ENCODE data around the gene TCF15.

TCF15 gene

GRCh38 chr20:576156-576555 is 34.0 kb downstream of the TCF15 start:
- no peak for FAIRE-seq

DNA sequence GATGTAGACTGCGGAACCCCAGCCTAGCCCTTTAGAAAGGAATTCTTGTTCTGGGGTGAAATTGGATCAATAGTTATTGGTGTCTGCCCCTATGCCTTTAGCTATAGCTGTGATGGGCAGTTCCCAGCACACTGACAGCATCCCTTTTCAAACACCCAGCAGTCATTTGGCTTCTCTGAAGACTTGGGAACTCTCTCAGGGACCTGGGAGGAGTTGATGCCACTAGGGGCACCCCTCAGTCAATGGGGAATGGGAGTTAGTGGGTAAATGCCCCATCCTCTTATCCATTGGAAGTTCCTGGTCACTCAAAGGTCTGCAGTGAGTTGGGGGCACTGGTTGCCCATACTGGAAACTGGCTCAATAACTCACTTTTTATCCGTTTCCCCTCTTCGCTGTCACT is 34.9 kb downstream of the TCF15 start:
- no peak for FAIRE-seq

- FAIRE-seq: no peak
These were observed 35.7 kb downstream of the TCF15 start for GRCh38 chr20:574297-574942.

GRCh38 chr20:573414-574296 is 36.5 kb downstream of the TCF15 start:
- no peak for FAIRE-seq

GRCh38 chr20:572727-573126 is 37.4 kb downstream of the TCF15 start:
- FAIRE-seq: no peak

DNA sequence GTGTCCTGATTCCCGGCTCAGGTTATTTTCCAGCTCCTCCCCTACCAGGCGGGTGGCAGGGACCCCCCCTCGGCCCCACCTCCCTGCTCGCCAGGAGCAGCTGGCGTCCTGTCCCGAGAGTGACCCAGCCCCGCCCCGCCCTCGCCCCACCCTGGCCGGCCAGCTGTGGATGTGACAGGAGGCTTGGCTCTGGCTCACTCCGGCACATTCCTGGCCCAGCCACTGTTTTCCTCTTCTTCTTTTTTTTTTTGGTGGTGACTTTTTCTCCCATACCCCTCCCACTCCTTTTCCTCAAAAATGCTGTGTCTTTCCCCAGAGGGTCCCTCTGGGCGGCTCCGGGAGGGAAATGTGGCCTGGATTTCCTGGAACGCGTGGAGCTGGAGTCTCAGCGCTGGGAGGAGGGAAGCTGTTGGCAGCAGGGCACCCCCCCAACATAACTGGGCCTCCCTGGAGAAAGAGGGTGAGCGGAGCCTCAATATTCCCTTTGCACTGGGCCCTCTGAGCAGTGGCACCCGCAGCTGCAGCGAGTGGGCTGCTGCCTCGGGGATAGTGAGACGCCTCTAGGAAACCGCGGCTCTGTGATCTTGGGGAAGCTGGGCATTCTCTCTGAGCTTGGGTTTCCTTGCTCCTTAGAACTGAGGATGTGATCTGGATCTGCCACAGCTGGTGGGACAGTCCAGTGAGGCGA is 38.2 kb downstream of the TCF15 start:
- FAIRE-seq: no peak

DNA sequence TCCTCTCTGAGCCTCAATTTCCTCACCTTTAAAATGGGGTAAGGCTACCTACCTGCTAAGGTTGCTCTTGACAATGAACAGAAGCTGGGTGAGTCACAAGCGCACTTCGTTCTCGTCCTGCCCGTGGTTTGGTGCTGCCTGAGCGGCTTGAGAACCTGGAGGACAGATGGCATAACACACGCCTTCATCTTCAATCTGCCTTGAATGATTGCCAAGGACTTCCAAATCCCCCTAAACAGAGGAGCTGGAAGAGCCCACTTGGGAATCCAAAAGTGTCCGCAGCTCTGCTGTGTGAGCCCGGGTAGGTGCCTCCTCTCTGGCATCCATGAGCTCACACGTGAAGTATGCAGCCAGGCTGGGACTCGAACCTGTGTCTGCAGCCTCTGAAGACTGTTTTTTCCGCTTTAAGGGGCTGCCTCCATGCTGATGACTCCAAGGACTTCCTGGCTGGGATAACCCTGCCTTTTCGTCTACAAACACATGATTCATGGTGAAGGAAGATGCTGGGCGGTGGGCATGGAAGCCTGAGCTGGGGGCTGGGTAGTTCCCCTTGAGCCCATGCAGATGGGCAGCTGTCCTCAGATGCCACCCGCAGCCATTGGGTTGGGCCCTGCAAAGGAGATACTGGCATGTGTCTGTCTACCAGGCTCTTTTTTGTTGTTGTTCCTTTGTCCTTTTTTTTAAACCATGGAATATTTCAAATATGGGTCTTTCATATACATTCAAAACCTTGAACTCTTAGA is 41.3 kb downstream of the TCF15 start:
- no peak for FAIRE-seq

- FAIRE-seq: no peak
These were observed 41.9 kb downstream of the TCF15 start for GRCh38 chr20:568097-568652.

DNA sequence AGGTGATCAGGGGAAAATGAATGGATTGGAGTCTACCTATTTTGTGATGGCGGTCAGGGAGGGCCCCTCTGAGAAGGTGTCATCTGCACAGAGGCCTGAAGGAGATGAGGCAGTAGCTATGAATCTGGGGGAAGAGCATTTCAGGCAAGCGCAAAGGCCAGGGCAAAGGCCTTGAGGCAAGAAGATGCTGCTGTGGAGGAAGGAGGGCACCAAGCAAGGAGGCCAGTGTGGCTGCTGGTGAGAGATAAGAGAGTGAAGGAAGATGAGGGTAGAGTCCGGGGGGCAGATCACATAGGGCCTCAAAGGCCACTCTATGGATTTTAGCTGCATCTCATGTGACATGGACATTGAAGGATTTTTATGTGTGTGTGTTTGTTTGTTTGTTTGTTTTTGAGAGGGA is 45.9 kb downstream of the TCF15 start:
- no peak for FAIRE-seq

DNA sequence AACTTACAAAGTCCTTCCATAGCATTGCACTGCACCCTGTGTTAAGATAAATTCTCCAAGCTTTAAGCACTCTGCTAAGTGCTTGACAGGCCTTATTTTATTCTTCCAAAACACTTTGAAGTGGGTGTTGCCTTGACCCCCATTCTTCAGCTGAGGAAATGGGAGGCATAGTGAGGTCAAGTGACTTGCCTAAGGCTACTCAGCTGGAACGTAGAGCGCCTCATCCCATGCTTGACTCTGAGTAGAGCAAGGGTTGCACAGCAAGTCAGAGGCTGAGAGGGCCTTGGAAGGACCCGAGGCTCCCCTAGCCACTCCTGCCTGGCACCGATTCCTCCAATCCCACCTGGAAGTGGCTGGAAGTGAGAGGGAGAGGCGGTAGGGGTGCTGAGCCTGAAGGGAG is 46.9 kb downstream of the TCF15 start:
- no peak for FAIRE-seq

GRCh38 chr20:562232-562897 is 47.7 kb downstream of the TCF15 start:
- FAIRE-seq: no peak

- peak; percentile 24 for FAIRE-seq
These were observed 48.5 kb downstream of the TCF15 start for GRCh38 chr20:561437-562231.

DNA sequence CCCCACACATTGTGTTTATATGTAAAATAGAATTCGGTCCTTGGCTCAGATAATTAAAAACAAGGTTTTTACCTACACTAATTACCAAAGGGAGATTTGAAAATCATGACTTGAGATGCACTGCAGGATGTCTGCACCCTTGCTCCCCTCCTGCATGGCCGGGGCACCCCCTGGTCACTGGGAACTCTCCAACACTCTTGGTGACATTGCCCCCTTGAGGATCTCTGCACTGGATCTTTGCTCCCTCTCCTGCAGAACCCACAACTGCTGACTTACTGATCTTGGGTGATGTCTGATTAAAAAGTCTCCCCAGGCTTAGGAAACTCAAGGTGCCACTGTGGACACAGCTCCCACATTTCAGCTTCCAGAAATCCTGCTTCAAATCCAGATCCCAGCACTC is 49.4 kb downstream of the TCF15 start:
- FAIRE-seq: no peak

DNA sequence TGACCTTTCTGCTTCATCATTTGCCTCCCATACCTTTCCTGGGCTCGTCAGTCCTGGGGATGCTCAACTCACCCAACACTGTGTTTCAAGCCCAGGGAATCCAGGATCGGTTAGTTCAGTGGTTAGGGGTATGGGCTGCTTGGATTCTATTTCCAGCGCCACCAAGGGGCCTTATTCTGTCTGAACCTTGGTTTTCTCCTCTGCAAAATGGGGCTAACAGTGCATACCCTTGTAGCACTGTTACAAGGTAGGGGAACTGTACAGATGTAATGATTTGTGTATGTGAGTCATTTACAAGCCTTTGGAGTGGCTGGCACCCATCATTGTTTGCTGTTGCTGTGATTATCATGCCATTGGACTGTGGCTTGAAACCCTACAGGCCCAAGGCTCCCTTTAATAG is 52.0 kb downstream of the TCF15 start:
- FAIRE-seq: no peak

- no peak for FAIRE-seq
These were observed 53.1 kb downstream of the TCF15 start for GRCh38 chr20:556984-557383.

- FAIRE-seq: no peak
These were observed 54.1 kb downstream of the TCF15 start for GRCh38 chr20:555976-556385.

All from islet of Langerhans (tissue), 1 donor.